ENCODE results near the gene UTRN.

UTRN gene

DNA sequence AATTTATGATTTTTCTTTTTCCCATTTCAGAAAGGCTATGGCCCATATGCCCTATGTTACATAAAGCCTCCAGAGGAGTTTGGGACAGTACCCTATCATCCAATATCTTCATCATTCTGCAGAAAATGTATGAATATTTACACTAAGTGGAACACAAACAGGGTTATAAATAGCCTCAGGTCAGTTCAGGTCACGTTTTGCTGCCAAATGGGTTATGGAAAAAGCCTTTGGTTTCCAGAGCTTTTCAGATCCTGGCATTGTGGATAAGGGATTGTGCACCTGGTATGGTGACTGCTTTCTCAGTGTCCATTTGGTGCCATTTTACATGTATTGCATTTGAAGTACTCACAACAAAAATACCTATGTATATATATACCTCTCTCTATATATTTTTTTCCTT, 29.4 kb downstream of the UTRN start:
- no peak for DNase-seq

DNA sequence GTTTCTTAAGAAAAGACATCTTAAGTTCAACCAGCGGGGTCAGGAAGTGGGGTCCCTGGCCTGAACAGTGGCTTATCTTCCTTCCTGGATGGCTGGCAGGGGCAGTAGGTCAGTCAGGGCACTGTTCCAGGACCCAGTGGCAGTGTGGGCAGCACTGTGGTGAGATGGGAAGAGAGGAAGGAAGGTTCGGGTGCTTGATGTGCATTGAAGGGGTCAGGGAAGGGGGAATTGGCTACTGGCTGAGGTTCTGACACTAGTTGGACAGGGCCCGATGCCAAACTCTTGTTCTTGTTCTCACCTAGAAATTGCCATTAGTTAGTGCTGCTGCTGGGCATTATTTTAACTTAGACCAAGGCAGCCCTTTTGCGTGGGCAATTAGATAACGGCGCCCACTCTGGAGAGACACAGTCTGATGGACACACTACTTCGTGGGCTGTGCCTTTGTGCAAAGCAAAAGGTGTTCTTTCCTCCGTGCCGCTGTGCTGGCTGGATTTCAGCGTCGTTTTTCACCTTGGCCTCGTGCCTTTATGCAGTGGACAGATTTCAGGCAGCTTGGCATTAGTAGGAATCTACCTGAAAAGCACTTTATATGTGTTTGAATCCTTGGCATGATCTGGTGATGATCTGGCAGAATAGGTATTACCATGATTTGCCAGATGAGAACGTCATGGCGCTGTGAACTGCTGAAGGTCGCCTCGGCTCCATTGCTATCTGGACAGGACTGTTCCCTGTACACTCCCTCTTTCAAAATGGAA, 30.3 kb downstream of the UTRN start:
- DNase-seq = no peak

DNA sequence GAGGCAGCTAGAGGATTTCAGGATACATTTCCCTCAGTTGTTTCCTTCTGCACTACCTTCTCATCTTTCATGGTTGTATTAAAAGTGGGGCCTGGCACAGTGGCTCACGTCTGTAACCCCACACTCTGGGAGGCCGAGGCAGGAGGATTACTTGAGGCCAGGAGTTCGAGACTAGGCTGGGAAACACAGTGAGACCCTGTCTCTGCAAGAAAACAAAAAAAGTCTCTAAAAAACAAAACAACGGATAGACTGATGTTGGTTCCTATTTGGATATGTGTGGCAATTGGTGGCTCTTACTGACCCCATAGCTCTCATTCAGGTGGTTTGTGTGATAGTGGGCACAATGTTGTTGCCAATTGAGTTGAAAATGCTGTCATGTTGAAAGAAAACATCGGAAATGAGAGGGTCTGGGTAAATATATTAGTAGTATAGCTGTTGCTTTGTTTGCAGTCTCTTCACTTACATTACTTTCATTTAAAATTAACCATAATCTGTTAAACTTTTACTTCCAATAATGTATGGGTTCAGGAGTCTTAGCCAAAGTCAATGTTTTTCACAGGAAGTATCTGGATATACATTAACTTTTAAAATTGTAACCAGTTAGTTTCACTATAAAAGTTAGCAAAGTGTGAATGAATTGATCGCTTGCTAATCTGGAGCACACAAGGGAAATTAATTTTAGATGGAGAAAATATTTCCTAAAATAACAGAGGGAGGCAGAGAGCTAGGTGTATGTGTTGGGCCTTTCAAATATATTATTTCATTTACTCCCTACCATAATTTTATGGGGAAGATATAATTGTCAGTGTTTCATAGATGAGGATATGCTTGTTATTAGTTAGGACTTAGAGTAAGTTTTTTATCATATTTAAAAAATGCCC, 31.1 kb downstream of the UTRN start:
- DNase-seq = no peak

DNA sequence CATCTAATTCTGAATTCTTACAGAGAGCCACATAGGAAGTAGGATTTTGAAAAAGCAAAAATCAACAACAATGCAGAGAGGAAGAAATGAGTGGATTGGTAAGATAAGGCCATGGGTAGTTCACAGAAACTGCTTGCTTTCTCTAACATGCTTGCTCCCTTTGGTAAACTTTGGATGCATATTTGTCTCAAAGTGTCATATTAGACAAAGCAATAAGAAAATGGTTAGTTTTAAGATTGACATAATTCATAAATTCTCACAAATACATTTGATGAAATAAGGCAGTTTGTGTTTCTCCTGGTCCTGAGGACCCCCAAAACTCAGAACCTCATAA, 31.7 kb downstream of the UTRN start:
- DNase-seq = no peak

DNA sequence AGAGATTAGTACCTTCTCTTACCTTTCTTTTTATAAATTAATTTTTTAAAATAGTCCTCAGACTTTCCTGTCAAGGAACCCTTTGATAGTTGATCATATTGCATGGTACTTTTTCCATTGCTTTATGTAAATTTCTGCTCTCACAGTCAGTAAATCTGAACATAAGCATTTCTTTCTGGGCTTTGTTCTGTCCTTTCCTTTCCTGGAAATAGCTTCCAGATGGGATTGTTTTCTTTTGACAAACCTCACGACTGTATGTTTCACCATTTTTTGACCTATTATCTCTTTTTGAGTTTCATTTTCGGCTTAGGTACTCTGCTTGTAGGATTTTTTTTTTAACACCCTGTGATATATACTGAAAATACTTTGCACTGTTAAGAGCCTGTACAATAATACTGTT, 32.6 kb downstream of the UTRN start:
- no peak for DNase-seq

DNA sequence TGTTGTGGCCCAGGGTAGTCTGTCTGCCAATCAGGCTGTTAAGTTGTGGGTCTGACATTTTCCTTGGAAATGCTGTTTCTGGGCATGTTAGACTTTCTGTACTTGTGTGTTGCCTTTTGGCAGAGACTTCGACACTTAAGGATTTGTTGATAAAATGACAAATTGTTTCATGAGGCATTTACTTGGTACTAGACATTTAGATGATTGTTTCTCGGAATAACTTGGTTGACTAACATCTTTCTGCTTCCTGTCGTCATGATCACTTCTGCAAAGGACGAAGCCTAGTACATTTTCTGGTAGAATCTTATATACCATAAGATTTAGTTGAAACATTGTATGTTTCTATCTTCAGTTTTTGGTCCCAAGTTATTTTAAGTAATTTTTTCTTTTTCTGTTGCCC, 34.1 kb downstream of the UTRN start:
- no peak for DNase-seq

DNA sequence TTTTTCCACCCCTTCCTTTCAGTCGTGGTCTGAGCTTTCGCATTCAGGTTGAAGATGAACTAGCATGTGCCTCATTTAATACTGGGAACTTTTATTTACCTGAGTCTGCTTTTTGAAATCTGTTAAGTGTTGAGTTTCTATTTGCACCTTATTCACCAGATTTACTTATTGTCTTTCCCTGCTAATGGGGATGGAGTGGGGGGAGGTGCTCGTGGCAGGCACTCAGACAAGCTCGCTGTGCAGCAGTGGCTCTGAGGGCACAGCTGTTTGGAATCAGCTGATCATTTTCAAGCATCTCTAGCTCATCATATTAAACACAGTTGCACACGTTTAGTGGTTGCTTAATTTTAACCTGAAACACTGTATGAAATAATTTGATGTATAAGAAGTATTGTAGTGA, 35.6 kb downstream of the UTRN start:
- no peak for DNase-seq

DNA sequence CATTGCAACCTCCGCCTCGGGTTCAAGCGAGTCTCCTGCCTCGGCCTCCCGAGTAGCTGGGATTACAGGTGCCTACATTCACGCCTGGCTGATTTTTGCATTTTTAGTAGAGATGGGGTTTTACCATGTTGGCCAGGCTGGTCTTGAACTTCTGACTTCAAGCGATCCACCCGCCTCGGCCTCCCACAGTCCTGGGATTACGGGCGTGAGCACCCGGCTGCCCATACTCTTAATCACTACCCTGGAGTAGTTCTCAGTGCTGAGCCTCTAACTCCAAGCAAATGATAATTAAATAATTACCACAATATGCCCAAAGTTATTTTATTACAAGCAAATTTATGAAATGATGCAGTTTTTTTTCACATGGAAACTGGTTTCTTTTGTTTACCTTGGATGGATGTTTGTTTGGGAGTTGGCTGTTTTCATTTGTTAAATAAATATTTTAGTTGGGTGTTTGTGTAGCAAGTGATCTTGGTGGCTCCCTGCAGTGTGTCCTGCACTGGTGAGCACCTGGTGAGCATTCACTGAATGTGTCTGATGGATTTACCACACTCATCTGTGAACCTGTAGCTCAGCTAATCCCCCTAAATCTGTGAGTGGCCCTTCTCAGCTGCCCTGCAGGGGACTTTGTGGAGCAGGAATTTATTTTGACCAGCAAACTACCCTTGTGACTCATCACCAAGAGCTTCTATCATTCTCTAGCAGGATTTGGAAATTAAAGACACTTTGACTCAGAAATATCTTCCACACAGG, 36.9 kb downstream of the UTRN start:
- DNase-seq = no peak

DNA sequence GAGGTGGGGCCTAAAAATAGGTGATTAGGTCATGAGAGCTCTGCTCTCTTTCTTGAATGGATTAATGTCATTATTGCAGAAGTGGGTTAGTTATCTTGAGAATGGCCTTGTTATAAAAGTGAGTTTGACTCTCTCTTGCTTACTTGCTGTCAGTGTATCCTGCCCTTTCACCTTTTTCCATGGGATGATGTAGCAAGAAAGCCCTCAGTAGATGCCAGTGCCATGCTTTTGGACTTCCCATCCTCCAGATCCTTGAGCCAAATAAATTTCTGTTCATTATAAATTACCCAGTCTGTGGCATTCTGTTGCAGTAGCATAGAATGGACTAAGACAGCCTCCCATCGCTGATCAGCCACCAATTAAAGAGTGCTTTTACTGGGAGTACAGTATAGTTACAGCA, 40.1 kb downstream of the UTRN start:
- no peak for DNase-seq

DNA sequence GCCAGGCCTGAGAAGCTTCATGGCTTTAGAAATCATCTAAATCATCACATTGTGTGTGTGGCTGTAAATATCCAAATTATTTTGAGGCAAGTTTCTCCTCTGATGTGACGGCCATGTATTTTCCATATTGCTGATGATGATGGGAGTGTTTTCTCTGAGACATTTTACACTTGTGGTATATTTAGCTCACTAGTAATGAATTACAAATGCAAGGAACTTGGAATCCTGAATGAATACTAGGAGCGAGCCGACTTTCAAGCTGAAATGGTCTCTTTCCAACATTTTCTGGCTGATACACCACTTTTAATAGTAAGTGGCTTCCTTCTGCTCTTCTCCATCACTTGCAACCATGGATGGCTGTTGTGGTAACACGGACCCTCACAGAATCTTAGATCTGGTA, 41.3 kb downstream of the UTRN start:
- DNase-seq = no peak

DNA sequence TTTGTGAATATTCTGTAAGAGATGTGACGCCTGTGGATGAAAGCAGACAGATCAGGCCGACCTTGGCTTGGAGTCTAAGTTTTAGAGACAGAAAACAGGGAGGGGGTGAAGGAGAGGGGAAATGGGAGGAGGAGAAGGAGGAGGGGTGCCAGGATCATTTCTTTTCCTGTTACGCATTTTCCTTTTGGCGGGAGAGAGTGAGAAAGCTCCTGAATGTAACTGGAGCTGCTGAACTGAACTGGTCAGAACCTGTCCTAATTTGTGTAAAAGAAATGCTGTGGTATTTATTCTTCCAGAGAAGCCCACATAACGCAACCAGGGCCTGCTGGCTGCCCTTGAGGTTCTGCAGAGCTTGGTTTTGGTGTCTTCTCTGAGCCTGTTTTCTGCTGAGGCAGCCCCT, 41.9 kb downstream of the UTRN start:
- DNase-seq = no peak

DNA sequence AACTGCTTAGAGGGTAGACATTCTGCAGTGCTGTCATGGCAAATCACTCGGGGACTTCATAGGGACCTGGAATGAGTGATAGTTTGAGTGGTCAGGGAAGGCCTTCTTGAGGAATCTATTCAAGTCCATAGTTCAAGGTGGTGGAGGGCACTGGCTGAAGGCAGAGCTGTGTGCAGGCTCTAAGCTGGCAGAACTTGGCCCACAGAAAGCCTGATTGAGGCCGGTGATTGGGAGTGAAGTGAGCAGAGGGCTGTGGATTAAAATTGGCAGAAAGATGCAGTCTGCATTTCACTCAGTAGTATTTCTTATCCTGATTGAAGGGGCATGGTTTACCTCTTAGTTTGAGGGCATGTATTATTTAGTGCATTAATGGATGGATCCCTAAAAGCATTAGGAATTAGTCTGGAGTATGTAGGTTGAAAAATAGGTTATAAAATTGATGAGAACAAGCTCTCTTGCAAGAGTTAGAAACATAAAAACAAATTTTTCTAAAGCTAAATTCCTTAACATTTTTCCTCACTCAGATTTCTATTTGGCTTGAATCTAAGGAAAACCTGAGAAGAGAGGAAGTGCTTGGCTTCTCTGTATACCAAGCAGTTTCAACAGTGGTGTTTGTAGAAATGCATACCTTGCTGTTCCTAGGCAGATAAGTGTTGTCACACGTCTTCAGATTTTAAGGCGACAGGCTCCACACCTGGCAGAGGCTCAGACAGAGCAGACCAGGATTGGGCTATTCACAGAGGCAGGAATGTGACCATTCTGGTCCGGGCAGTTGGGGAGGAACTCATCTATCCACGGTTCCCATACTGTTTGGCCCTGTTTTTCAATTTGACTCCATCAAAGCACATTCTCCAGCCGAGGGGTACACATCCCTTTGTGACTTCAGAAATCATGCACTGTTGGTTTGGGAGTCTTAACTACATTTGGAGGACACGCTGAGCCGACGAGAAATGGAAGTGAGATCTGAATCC, 45.2 kb downstream of the UTRN start:
- no peak for DNase-seq

DNA sequence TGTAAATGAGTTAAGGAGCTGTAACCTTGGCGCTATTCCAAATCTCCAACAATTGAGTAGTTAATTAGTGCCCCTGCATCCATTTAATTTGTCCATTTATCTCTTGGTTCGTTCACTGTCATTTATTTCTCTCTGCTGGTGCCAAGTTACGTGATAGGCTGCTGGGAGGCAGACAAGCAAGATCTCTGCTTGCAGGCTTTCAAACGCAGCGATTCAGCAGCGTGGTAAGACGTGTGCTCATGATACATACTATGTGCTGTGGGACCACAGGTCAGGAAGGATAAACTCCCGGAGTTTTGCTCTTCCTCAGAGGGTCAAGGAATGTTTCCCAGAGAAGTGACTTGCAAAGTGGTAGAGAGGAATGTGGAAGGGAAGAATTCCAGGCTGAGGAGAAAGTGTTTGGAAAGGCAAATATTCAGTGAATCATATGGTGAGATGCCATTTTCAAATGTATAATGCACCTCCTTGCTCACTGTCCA, 46.4 kb downstream of the UTRN start:
- DNase-seq = no peak

DNA sequence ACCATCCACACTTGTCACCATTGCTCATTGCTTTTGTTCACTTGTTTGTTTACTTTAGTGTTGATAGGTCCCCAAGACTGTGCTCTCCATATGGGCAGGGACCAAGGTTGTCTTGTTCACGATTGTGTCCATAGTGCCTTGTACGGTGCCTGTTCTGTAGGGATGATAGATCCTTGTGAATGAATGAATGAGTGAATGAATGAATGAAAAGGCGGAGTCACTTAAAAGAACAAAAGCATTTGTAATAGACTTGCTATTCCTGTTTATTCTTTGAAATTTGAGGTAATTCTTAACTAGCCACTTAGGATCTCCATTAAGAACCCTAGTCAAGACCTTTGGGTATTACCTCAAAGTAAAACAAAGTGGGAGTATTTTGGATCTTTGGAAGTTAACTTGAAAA, 47.0 kb downstream of the UTRN start:
- no peak for DNase-seq

DNA sequence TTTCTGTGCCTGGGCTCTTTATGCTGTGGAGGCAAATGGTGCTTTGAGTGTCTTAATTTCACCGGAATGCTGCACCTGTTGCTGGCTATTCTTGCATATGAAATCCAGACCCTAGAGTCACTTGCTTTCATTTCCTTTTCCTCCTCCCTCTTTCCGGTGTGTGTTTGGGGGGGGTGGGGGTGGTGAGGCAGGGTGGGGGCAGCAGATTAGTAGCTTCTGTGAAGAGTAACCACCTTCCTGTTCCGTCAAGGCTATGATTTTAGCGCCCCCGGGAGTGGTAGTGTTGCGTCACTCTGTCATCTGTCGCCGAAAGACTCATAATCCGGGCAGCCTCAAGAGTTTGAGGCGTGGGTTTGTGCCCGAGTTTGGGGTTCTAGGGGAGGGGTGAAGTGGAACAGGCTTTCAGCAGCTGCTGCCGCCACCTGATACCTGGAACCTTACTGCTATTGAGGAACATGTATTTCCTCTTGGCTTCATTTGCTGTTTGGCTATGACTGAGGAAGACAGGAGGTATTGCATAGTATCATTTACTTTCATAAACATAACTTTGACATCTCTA, 49.1 kb downstream of the UTRN start:
- DNase-seq = peak; percentile 60
